Neural cell (in vitro differentiated cells): ENCODE measurements around the gene ELMO1.

Experiments
- CTCF ChIP-seq: fragments of 450-650 bp; IDR thresholded peaks from 2 replicates; pipeline ENCODE4 v1.5.1; 2014; ENCODE audit warnings: antibody characterized with exemption, mild to moderate bottlenecking, moderate library complexity; ENCODE audit not compliant: poor library complexity, severe bottlenecking
- EP300 ChIP-seq: fragments of 450-650 bp; conservative IDR thresholded peaks from 2 replicates; pipeline ENCODE4 v1.6.1; 2014; ENCODE audit warnings: antibody characterized with exemption, mild to moderate bottlenecking, moderate library complexity; ENCODE audit not compliant: poor library complexity, severe bottlenecking
- EZH2 ChIP-seq: fragments of 200-600, 300-800 bp; shearing (Covaris generic), sonication (generic); IDR thresholded peaks from 2 replicates; pipeline ENCODE4 v1.6.1; 2014; ENCODE audit warnings: antibody characterized with exemption, low read length, borderline replicate concordance, mild to moderate bottlenecking; ENCODE audit not compliant: insufficient read depth, poor library complexity, severe bottlenecking
- RAD21 ChIP-seq: fragments of 450-650 bp; conservative IDR thresholded peaks from 2 replicates; pipeline ENCODE4 v1.6.1; 2014; ENCODE audit warnings: antibody characterized with exemption, mild to moderate bottlenecking, moderate library complexity
- REST ChIP-seq: IDR thresholded peaks from 2 replicates; pipeline ENCODE4 v1.6.1; 2012; ENCODE audit warnings: borderline replicate concordance
- TAF1 ChIP-seq: IDR thresholded peaks from 2 replicates; pipeline ENCODE4 v1.6.1; 2012; ENCODE audit warnings: low read depth

GRCh38 chr7:37176079-37176478 lies 272.6 kb downstream of the ELMO1 start:
- no peak for TF ChIP-seq TAF1
- no peak for TF ChIP-seq CTCF
- TF ChIP-seq RAD21, result no peak
- TF ChIP-seq EZH2, result no peak
- TF ChIP-seq EP300, result no peak
- no peak for TF ChIP-seq REST
